Putamen (tissue), 1 donor: Measurements from ENCODE around the gene KCNK15.
A peak's percentile ranks its signal among the peaks of the same experiment; 100 is the strongest.
"Not testable (repeated sequence)": the region's sequence is repeated elsewhere in the genome, so short reads cannot be mapped to it uniquely, and the experiment has no call there.

Experiments
- DNase-seq: peaks from one replicate; pipeline ENCODE4 v3.0.0-alpha.2; 2016; ENCODE audit warnings: low spot score

KCNK15 gene

GRCh38 chr20:44759595-44759994 lies 13.9 kb downstream of the KCNK15 start:
- no peak for DNase-seq

GRCh38 chr20:44761423-44761822 lies 15.8 kb downstream of the KCNK15 start:
- DNase-seq = no peak

GRCh38 chr20:44762466-44763140 lies 16.9 kb downstream of the KCNK15 start:
- DNase-seq = no peak

DNA sequence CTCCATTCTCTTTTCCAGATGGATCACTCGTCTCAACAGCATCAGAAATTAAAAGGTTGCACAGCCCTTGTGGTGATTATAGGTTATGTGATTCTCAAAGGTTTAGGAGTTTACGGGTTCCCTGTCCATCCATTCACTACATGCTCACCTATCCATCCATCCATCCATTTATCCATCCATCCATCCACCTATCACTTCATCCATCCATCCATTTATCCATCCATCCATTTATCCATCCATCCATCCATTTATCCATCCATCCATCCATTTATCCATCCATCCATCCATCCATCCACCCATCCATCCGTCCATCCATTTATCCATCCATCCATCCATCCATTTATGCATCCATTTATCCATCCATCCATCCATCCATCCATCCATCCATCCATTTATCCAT lies 18.1 kb downstream of the KCNK15 start:
- not testable (repeated sequence) for DNase-seq

DNA sequence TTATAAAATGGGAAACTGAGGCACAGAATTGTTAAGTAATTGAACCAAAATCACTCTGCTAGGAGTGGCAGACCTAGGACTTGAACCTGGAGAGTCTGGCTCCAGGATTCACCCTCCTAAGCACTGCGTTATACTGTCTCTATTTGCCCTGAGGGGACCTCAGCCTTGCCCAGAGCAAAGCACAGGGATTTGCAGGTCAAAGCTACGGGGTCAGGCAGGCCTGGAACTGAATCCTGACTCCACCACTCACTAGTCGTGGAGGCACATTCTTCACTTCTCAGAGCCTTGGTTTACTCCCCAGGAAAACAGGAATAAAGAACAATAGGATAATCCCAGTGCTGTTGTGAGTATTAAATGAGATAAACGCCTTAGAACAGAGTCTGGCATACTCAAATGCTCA lies 19.4 kb downstream of the KCNK15 start:
- DNase-seq = no peak

- no peak for DNase-seq
These were observed 20.2 kb downstream of the KCNK15 start for GRCh38 chr20:44765701-44766347.

- no peak for DNase-seq
These were observed 22.6 kb downstream of the KCNK15 start for GRCh38 chr20:44768256-44768655.

DNA sequence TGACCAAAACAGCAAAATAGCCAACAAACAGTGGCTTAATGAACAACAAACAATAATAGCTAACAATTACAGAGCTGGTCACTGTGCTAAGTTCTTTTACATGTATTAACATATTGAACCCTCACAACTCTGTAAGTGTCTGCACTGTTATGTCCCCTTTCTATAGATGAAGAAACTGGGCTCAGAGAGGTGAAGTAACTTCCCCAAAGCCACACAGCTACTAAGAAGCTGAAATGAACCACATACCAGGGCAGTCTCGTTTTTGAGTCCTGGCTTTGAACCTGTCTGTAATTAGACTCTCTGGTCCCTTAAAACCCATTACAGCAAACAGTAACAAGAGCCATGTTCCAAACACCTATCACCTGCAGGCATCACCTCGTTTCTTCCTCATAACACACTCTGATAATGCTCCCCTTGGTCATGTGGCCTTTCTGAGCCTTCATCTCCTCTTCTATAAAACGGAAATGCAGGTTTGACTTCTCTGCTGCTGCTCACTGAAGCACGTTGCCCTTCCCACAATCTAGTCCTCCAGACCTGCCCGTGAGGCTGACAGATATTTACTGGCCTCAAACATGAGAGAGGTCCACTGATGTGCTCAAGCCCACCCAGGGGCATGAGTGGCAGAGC lies 23.3 kb downstream of the KCNK15 start:
- DNase-seq = no peak

GRCh38 chr20:44769481-44769863 lies 23.8 kb downstream of the KCNK15 start:
- DNase-seq = no peak

DNA sequence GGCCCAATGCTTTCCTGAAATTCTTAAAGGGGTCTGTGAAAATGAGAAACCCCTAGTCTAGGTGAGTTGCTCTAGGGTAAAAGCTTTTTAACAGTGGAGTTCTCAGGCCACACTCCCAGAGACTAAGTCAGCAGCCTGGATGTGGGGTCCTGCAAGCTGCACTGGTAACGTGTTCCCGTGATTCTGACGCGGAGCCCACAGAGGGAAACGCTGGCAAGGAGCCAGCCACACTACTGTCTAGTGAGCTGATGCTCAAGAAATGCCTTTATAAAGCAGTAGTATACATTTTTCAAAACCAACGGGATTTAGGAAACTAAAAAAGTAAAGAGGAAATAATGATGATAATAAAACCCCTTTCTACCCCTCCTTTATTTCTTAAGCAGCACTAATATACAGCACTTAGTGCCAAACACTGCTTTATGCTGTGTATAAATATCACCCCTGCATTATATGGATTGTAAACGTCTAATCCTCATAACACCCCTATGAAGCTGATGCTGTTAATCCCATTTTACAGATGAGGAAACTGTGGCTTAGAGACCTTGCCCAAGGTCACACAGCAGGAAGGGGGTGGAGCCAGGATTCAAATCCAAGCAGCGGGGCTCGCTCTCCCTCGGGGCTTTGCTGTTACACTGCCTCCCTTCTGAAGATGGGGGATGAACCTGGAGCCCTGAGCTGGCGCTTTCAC lies 25.0 kb downstream of the KCNK15 start:
- DNase-seq = no peak

DNA sequence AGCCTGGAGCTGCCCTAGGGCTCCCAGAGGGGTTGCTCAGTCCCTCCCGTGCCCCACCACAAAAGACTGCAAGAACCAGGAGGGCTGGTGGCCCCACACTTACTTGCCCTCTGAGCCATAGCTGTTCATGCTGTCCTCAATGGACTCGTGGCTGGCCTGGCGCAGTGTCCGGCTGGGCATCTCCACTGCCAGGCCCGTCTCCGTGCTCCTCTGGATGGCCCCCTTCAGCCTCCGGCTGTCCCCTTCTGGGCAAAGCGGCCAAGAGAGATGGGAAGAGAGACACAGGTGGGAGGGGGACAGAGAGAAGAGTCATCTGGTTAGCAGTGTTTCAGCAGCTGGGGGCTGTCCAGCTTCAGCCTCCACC lies 25.5 kb downstream of the KCNK15 start:
- DNase-seq = no peak

GRCh38 chr20:44772636-44773035 lies 27.0 kb downstream of the KCNK15 start:
- no peak for DNase-seq

- peak; percentile 64 for DNase-seq
These were observed 27.6 kb downstream of the KCNK15 start for GRCh38 chr20:44773070-44773829.

DNA sequence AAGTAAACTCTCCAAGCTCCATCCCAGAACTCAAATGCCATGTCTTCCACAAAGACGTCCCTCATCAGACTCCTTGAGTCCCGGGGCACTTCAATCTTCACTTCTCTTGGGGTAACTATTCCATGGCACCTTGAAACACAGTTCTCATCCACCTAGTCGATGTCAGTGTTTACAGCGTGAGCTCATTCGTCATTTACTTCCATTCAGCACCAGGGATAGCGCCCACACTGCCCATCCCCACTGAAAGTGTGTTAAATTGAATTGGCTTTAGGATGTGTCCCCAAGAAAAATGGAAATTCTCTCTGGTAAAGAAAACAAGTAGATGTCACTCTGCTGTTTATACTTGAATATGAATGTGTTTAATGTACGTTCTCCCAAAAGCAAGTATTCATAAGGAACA lies 31.3 kb downstream of the KCNK15 start:
- no peak for DNase-seq

- no peak for DNase-seq
These were observed 34.6 kb downstream of the KCNK15 start for GRCh38 chr20:44780226-44780625.

- DNase-seq = no peak
These were observed 35.5 kb downstream of the KCNK15 start for GRCh38 chr20:44781118-44781517.

DNA sequence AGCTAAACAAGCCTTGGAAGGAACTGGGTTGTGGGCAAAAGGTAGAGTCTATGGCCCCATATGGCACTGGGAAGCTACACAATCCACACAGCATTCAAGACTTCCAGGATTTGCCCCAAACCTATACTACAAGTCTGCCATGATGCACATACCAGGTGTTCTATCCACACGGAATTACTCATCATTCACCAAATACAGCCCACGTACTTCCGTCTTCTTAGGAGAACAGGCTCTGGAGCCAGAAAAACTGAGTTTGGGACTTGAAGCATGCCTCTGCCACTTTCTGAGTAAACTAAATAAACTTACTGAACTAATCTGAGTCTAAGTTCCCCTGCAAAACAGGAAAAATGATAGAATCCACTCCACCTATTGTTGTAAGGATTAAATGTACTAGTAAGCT lies 36.1 kb downstream of the KCNK15 start:
- no peak for DNase-seq

- no peak for DNase-seq
These were observed 39.0 kb downstream of the KCNK15 start for GRCh38 chr20:44784688-44785087.

DNA sequence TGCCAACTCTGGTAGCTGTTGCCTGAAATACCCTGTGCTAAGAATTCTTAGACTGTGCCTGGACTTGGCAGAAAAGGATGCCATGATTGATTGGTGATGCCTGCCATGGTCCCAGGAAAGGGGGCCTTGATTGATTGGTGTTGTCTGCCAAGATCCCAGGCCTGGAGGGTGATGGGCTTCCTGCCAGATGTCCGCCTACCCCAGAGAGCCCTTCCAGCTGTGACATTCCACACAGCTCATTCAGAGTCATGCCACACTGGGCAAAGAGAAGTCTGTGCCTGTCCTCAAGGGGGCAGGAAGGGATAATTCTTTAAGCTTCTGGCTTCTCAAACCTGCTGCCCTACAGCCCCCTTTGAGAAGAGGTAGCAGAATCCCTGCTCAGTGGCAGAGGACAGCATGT lies 40.1 kb downstream of the KCNK15 start:
- DNase-seq = no peak

GRCh38 chr20:44787299-44787698 lies 41.6 kb downstream of the KCNK15 start:
- no peak for DNase-seq

DNA sequence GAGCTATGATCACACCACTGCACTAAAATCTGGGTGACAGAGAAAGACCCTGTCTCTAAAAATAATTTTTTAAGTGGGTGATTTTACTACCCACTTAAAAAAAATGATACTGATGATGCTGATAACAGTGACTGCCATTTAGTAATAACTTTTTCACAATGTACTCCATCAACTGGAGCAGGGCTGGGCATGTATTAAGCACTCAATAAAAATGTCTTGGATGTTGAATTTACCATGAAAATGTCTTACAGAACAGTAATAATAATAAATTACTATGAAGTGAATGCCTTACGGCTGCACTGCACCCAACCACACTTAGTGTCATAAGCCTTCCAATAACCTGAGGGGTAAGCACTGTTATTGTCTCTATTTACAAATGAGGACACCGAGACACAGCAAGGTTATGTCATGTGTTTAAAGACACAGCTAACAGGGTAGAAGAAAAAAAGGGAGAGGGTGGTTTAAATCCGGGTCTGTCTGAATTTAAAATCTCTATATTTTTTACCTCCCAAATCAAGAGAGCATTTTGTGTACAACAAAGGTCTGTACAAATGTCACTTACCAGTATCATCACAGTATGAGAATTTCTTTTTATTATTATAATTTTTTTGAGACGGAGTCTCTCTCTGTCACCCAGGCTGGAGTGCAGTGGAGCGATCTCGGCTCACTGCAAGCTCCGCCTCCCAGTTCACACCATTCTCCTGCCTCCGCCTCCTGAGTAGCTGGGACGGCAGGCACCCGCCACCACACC lies 43.2 kb downstream of the KCNK15 start:
- no peak for DNase-seq
